Naive B cell (primary cell): ENCODE results near the gene SEMA6D. TPM values are rescaled to one million over a fixed set of nuclear protein-coding genes. Genes with fewer than 3 reads are reported as not detected.

Experiments
- ATAC-seq, 2 donors: fragments of 150-1000 bp; cut with Tn5 transposase; 2 replicates each; pipeline ENCODE4 v1.10.0; 2021; ENCODE audit warnings: low read depth in 2 of 2, mild to moderate bottlenecking in 2 of 2, moderate library complexity in 2 of 2
- DNase-seq: peaks from one replicate; pipeline ENCODE4 v3.0.0; 2022
- H3K27ac Mint-ChIP-seq, 6 donors: one replicate each; pipeline ENCODE4 v1.8.0; 2020 to 2022; ENCODE audit warnings: mild to moderate bottlenecking in 6 of 6, mixed read lengths in 6 of 6, moderate library complexity in 5 of 6, inconsistent platforms in 2 of 6
- H3K27me3 Mint-ChIP-seq, 3 donors: one replicate each; pipeline ENCODE4 v1.8.0; 2021 to 2022; ENCODE audit warnings: mixed read lengths in 3 of 3, mild to moderate bottlenecking in 1 of 3
- H3K36me3 Mint-ChIP-seq, 2 donors: one replicate each; pipeline ENCODE4 v1.8.0; 2020 to 2022; ENCODE audit warnings: mixed read lengths in 2 of 2, inconsistent platforms in 1 of 2, mild to moderate bottlenecking in 1 of 2
- H3K4me1 Mint-ChIP-seq, 3 donors: one replicate each; pipeline ENCODE4 v1.8.0; 2020 to 2022; ENCODE audit warnings: mixed read lengths in 3 of 3, inconsistent platforms in 1 of 3, mild to moderate bottlenecking in 1 of 3, moderate library complexity in 1 of 3
- H3K4me3 Mint-ChIP-seq, 8 donors: one replicate each; pipeline ENCODE4 v1.8.0; 2020 to 2022; ENCODE audit warnings: mild to moderate bottlenecking in 8 of 8, mixed read lengths in 8 of 8, moderate library complexity in 8 of 8, inconsistent platforms in 2 of 8
- H3K9me3 Mint-ChIP-seq, 7 donors: one replicate each; pipeline ENCODE4 v1.8.0; 2020 to 2022; ENCODE audit warnings: mixed read lengths in 7 of 7, mild to moderate bottlenecking in 5 of 7, inconsistent platforms in 2 of 7, moderate library complexity in 1 of 7
- polyA plus RNA-seq, 6 donors: library from polyadenylated mRNA; unstranded; fragments of 300-500 nt; fragmentation: Illumina TruSeq; gene quantifications; one replicate each; pipeline ENCODE4 v1.2.3, GENCODE V29; 2021; ENCODE audit warnings: low read depth in 6 of 6

Gene SEMA6D
- polyA plus RNA-seq, 6 donors from 2014 or later, result not detected

DNA sequence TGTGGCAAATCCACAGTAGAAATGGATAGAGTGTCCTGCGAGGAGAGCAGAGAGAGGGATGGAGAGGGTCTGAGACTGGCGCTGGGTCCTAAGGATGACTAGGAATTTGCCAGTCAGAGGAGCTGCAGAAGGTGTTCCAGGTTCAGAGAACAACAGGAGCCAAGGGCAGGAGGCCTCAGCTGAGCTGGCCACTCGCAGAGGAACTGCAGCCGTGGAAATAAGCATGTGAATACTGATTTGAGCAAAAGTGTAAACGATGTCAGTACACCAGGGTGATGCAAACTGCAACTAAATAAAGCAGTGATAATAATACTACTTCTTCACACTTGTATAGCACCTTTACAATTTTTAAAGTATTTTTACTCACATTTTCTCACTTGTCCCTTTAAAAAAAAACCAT is 24.6 kb downstream of the SEMA6D start:
- no peak overlapping the region for H3K4me3 Mint-ChIP-seq
- ATAC-seq (no peak), DNase-seq (no peak)
- H3K36me3 Mint-ChIP-seq, result no peaks in the 10 kb centered on the region
- H3K27ac Mint-ChIP-seq, result no peak overlapping the region
- H3K27me3 Mint-ChIP-seq, result peaks cover 5 to 17% (median 6%) of the 10 kb centered on the region in 3 donors
- peaks cover 0 to 3% (median 1%) of the 10 kb centered on the region in 7 donors for H3K9me3 Mint-ChIP-seq
- peaks cover 0 to 9% (median 3%) of the 10 kb centered on the region in 3 donors for H3K4me1 Mint-ChIP-seq

DNA sequence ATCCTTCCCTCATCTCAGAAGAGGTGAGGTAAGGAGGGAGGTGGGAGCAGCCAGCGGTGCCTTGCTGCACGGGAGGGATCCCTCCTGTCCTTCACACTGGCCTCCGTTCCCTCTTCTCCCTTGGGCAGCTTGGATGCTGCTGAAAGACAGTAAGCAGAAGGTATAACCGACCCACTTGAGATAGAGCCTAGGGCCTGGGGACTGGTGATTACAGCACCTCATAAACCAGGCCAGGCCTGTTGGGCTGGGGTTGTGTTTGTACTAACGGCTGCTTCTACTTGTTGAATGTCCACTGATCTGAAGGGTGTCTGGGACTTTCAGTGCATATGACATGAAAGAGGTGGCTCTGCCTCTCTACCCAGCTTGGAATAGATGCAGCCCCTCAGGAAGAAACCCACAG is 25.0 kb downstream of the SEMA6D start:
- peaks cover 5 to 17% (median 6%) of the 10 kb centered on the region in 3 donors for H3K27me3 Mint-ChIP-seq
- ATAC-seq (no peak), DNase-seq (no peak)
- H3K4me1 Mint-ChIP-seq, result peaks cover 0 to 9% (median 3%) of the 10 kb centered on the region in 3 donors
- no peak overlapping the region for H3K4me3 Mint-ChIP-seq
- H3K27ac Mint-ChIP-seq, result no peak overlapping the region
- H3K9me3 Mint-ChIP-seq, result peaks cover 0 to 3% (median 1%) of the 10 kb centered on the region in 7 donors
- no peaks in the 10 kb centered on the region for H3K36me3 Mint-ChIP-seq

DNA sequence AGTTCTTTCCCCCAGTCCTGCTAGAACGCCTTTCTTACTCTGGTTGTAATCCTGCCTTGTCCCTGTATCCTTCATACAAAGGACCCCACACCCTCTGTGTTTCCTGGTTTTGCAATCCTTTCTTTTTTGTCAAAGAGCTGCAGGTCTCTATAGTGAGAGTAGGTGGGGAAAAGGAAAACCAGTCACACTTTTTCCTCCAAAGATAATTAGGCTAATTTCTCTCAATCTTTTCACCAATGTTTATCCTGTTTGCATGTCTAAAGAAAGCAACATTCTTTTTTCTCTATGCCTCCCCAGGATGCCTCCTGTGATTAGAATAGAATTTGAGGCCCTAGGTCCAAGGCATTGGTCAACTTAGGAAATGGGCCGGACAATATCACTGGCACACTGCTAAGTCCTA is 25.4 kb downstream of the SEMA6D start:
- Mint-ChIP-seq H3K36me3 (no peaks in the 10 kb centered on the region), H3K4me1 (peaks cover 0 to 9% (median 3%) of the 10 kb centered on the region in 3 donors), H3K27me3 (peaks cover 5 to 17% (median 6%) of the 10 kb centered on the region in 3 donors), H3K4me3 (no peak overlapping the region), H3K9me3 (peaks cover 0 to 3% (median 1%) of the 10 kb centered on the region in 7 donors), H3K27ac (no peak overlapping the region)
- no peak for ATAC-seq
- no peak for DNase-seq

DNA sequence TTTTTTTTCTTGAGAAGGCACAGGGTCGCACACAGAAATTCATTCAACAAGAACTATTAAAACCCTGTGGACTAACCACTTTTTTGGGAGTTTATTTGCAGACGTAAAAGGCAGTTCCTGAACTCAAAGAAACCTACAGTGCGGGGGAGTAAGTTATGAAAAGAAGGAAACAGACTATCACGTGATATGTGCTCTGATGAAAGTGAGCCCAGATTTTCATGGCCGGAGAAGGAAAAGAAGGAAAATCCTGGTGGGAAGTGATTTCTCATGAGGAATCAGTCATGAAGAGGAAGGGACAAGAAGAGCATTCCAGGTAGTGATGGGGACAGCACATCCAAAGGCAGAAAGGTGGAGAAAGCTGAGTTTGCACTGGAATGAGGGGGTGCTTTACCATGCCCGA is 26.1 kb downstream of the SEMA6D start:
- Mint-ChIP-seq H3K4me1 (peaks cover 0 to 9% (median 3%) of the 10 kb centered on the region in 3 donors), H3K27me3 (peaks cover 0 to 12% (median under 1%) of the 10 kb centered on the region in 3 donors), H3K36me3 (no peaks in the 10 kb centered on the region), H3K9me3 (peaks cover 0 to 3% (median 1%) of the 10 kb centered on the region in 7 donors), H3K4me3 (no peak overlapping the region), H3K27ac (no peak overlapping the region)
- DNase-seq (no peak), ATAC-seq (no peak)

DNA sequence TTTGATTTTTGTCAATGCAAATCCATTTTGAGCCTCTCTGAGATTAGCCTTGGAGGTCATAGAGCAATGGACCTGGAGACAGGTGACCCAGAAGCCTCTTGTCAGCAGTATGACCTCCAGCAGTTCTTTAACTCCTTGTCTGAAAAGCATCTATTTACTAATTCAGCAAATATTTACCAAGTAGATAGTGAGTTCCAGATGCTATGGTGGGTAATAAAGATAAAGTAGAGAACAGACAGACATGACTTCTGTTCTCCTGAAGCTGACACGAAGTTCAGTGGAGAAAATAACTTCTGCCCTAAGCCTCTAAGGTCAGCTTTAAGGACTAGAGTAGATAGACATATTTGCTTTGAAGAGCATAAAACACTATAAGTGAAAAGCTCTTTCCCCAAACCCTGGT is 26.6 kb downstream of the SEMA6D start:
- no peak overlapping the region for H3K27ac Mint-ChIP-seq
- no peak for DNase-seq
- H3K9me3 Mint-ChIP-seq, result peaks cover 0 to 3% (median 1%) of the 10 kb centered on the region in 7 donors
- no peaks in the 10 kb centered on the region for H3K36me3 Mint-ChIP-seq
- H3K4me1 Mint-ChIP-seq, result peaks cover 0 to 9% (median 3%) of the 10 kb centered on the region in 3 donors
- ATAC-seq, result no peak
- H3K27me3 Mint-ChIP-seq, result peaks cover 0 to 9% (median 0%) of the 10 kb centered on the region in 3 donors
- no peak overlapping the region for H3K4me3 Mint-ChIP-seq

DNA sequence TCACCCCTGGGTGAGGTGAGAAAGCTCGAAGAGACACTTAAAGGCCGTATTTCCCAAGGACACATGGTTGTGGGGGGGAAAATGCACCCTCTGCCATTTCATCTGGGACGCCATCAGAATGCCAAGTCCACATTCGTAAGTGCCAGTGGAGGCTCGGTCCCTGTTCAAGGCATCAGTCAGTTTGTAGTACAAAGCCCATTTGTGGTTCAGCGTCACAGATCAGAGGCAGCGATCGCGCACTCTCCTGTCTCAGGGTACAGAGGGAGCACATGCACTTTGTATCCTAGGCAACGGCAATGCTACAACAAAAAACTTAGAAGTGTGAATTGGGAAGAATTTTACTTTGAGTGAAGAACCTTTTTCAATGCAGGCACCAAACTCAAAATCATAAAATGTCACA is 27.2 kb downstream of the SEMA6D start:
- ATAC-seq (no peak), DNase-seq (no peak)
- peaks cover 0 to 3% (median 1%) of the 10 kb centered on the region in 7 donors for H3K9me3 Mint-ChIP-seq
- H3K4me3 Mint-ChIP-seq, result no peak overlapping the region
- no peaks in the 10 kb centered on the region for H3K36me3 Mint-ChIP-seq
- H3K4me1 Mint-ChIP-seq, result peaks cover 0 to 9% (median 3%) of the 10 kb centered on the region in 3 donors
- H3K27me3 Mint-ChIP-seq, result peaks cover 0 to 2% (median 0%) of the 10 kb centered on the region in 3 donors
- no peak overlapping the region for H3K27ac Mint-ChIP-seq

DNA sequence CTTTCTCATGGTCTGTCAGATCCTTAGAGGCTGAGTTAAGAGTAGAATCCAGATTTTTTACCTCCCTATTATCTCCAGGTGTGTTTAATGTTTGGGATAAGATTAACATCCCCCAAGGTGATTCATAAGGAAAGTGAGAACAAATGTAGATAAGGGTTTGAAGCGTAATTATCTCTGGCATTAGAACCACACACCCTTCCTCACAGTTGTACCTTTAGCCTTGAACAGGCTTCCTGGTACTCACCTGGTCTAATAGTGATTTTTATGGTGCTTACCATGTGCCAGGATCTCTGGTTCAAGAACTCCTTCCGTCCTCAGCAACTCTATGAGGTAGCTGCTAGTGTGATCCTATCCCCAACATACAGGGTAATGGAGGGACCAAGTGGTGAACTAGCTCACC is 27.7 kb downstream of the SEMA6D start:
- DNase-seq (no peak), ATAC-seq (no peak)
- peaks cover 0 to 9% (median 3%) of the 10 kb centered on the region in 3 donors for H3K4me1 Mint-ChIP-seq
- no peaks in the 10 kb centered on the region for H3K27me3 Mint-ChIP-seq
- H3K9me3 Mint-ChIP-seq, result peaks cover 0 to 3% (median 0%) of the 10 kb centered on the region in 7 donors
- no peaks in the 10 kb centered on the region for H3K36me3 Mint-ChIP-seq
- H3K4me3 Mint-ChIP-seq, result peak overlapping the region in 1 of 8 donors; percentile 14
- H3K27ac Mint-ChIP-seq, result no peak overlapping the region

DNA sequence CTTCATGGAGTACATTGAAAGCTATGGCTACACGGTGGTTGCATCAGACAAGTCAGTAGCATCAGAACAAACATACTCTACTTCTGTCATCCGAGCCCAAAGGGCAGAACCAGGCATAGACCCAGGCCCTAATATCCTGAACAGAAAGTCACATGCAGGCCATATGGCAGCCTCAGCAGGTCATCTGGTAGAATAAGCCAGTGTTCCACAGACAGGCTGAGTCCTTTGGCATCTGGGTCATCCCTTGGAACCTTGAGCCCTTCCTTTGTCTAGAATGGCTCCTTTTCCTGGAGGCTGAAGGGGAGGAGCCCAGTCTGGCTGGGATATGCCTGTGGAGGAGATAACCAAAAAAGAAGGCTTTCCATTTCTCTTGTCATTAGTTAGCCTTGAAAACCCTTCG is 29.2 kb downstream of the SEMA6D start:
- ATAC-seq (no peak), DNase-seq (no peak)
- H3K27me3 Mint-ChIP-seq, result no peaks in the 10 kb centered on the region
- H3K36me3 Mint-ChIP-seq, result no peaks in the 10 kb centered on the region
- no peaks in the 10 kb centered on the region for H3K4me1 Mint-ChIP-seq
- H3K27ac Mint-ChIP-seq, result no peak overlapping the region
- no peak overlapping the region for H3K4me3 Mint-ChIP-seq
- H3K9me3 Mint-ChIP-seq, result peaks cover 0 to 2% (median 0%) of the 10 kb centered on the region in 7 donors

DNA sequence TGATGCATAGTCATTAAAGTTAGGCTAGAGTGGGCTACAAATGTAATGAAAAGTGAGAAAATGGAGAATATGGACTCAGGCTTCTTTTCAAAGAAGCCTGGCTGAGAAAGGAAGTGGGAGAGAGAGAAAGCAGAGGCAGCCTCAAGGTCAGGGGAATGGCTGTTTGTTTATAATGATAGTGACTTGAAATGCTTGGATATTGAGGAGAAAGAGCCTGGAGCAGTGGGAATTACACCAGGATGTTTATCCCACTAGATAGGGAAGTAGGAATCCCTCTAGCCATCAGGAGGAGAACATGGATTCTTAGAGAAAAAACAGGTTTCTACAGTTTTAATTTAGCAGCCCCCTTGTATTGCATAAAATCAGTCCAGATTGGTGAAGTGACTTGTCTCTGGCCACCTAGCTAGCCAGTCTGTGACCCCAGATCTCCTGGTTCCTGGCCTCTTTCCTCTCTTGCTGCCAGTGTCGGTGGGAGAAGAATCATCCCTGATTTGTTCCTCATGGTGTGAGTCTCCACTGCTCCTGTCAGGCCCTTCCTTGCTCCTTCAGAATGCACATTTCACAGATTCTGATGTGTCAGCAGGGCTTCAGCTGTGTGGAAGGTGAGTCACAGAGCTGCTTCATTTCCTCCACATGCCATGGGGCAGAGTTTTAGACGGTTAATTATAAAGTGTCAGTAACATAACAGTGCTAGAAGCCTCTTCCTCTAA is 32.9 kb downstream of the SEMA6D start:
- DNase-seq, result no peak
- ATAC-seq, result no peak
- no peak overlapping the region for H3K27ac Mint-ChIP-seq
- H3K27me3 Mint-ChIP-seq, result no peaks in the 10 kb centered on the region
- no peak overlapping the region for H3K4me3 Mint-ChIP-seq
- H3K9me3 Mint-ChIP-seq, result peaks cover 3 to 21% (median 12%) of the 10 kb centered on the region in 7 donors
- no peaks in the 10 kb centered on the region for H3K4me1 Mint-ChIP-seq
- H3K36me3 Mint-ChIP-seq, result no peaks in the 10 kb centered on the region

DNA sequence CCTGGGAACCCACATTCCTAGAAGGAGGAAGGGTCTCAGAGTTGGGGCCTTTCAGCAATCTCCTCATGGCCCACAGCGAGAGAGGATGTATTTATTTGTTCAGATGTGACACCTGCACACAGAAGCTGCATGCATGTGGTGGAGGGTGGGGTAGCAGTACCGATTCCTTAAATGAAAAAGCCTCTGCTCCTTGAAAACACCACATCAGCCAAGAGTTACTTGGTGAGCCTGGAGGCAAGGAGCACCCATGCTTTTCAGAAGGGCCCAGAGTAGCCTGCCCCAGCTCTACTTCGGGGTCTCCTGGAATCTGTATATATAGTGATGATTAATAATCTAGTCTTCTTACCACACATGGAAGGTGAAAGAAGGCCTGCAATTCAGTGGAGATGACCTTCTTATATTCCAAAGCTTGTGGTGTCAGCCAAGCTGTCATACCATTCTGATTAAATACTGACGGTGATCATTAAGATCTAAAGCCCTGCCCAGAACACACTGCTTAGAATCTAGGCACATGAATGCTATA is 33.5 kb downstream of the SEMA6D start:
- Mint-ChIP-seq H3K27ac (no peak overlapping the region), H3K4me3 (no peak overlapping the region), H3K4me1 (no peaks in the 10 kb centered on the region), H3K9me3 (peaks cover 3 to 25% (median 12%) of the 10 kb centered on the region in 7 donors), H3K36me3 (no peaks in the 10 kb centered on the region), H3K27me3 (no peaks in the 10 kb centered on the region)
- DNase-seq (no peak), ATAC-seq (no peak)

DNA sequence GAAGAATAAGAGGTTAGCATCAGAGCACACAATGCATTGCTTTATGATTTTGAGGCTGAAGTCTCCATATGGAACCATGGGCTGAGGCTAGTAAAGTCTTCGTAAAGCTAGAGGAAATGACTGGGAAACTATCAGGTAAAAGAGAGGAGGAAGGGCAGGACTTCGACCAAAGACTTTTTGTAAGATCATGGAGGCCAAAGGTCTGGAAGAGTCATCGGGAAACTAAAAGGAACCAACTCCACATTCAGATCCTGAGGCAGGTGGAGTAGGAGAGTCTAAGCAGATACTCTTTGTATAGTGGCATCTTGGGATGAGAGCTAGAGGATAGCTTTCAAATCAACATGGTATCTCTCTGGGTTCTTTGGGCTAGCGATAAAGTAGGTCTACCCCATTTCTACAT is 36.3 kb downstream of the SEMA6D start:
- H3K27ac Mint-ChIP-seq, result no peak overlapping the region
- ATAC-seq, result no peak
- peaks cover 3 to 25% (median 14%) of the 10 kb centered on the region in 7 donors for H3K9me3 Mint-ChIP-seq
- H3K36me3 Mint-ChIP-seq, result no peaks in the 10 kb centered on the region
- no peaks in the 10 kb centered on the region for H3K4me1 Mint-ChIP-seq
- no peak overlapping the region for H3K4me3 Mint-ChIP-seq
- H3K27me3 Mint-ChIP-seq, result no peaks in the 10 kb centered on the region
- no peak for DNase-seq

DNA sequence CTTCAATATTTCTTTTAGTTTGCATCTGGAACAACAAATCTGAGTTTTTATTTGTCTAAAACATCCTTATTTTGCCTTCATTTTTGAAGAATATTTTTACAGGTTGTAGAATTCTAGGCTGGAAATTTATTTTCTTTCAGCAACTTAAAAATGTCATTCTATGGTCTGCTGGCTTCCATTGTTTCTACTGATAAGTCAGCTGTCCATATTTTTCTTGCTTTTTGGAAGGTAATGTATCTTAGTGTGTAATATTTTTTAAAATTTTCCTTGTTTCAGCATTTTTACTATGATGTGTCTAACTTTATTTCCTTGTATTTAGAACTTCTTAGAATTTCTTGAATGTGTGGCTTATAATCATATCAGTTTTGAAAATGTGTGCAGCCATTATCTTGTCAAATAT is 37.0 kb downstream of the SEMA6D start:
- no peaks in the 10 kb centered on the region for H3K36me3 Mint-ChIP-seq
- H3K9me3 Mint-ChIP-seq, result peaks cover 3 to 25% (median 14%) of the 10 kb centered on the region in 7 donors
- DNase-seq (no peak), ATAC-seq (no peak)
- H3K27me3 Mint-ChIP-seq, result no peaks in the 10 kb centered on the region
- H3K4me3 Mint-ChIP-seq, result no peak overlapping the region
- H3K27ac Mint-ChIP-seq, result no peak overlapping the region
- no peaks in the 10 kb centered on the region for H3K4me1 Mint-ChIP-seq

DNA sequence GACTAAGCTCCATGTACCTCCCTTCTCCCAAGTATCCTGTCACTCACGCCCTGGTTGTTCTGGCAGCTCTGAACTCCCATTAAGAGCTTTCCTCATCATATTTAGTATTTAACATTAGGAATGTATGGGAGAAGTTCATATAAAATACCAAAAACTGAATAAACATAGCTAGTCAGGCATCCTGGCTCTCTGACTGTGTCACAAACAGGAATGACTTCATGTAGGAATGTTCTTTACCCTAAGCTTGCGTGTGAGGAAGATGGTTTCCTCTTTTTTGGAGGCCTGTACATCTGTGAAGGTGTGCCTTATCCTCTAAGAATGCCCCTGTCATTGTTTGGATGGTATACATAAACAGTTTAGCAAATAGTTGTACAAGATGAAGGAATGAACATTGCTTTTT is 38.6 kb downstream of the SEMA6D start:
- H3K27me3 Mint-ChIP-seq, result no peaks in the 10 kb centered on the region
- H3K27ac Mint-ChIP-seq, result no peak overlapping the region
- no peaks in the 10 kb centered on the region for H3K36me3 Mint-ChIP-seq
- DNase-seq, result no peak
- no peak for ATAC-seq
- H3K9me3 Mint-ChIP-seq, result peaks cover 3 to 25% (median 14%) of the 10 kb centered on the region in 7 donors
- no peak overlapping the region for H3K4me3 Mint-ChIP-seq
- H3K4me1 Mint-ChIP-seq, result no peaks in the 10 kb centered on the region

DNA sequence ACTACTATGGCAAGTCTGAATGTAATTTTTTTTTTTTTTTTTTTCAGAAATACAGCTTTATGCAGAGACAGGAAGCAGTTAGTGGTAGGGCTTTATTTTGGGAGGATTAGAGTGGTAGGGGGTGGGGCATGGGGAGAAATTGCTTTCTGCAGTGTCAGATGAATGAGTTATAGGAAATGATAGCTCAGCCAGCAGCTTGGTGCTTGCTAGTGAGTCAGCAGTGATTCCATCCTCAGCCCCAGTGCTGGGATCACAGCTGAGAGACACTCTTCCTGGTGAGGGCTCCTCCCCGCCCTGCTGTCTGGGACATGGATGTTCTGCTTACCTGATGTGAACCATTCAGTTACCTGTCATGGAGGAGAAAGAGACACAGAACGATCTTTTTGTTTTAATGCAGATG is 39.6 kb downstream of the SEMA6D start:
- no peaks in the 10 kb centered on the region for H3K36me3 Mint-ChIP-seq
- DNase-seq, result no peak
- H3K4me1 Mint-ChIP-seq, result no peaks in the 10 kb centered on the region
- no peak for ATAC-seq
- no peak overlapping the region for H3K27ac Mint-ChIP-seq
- peaks cover 3 to 24% (median 14%) of the 10 kb centered on the region in 7 donors for H3K9me3 Mint-ChIP-seq
- peaks cover 0 to 4% (median 0%) of the 10 kb centered on the region in 3 donors for H3K27me3 Mint-ChIP-seq
- no peak overlapping the region for H3K4me3 Mint-ChIP-seq
